HG03442 (cell line): Measurements from ENCODE around the gene UST.
"Not testable (repeated sequence)": the region's sequence is repeated elsewhere in the genome, so short reads cannot be mapped to it uniquely, and the experiment has no call there.

ENCODE experiments used
- ATAC-seq: cut with Tn5 transposase; IDR thresholded peaks from one replicate; pipeline ENCODE4 v1.9.1; 2021; ENCODE audit warnings: mild to moderate bottlenecking, moderate library complexity; ENCODE audit not compliant: unreplicated experiment

UST gene

DNA sequence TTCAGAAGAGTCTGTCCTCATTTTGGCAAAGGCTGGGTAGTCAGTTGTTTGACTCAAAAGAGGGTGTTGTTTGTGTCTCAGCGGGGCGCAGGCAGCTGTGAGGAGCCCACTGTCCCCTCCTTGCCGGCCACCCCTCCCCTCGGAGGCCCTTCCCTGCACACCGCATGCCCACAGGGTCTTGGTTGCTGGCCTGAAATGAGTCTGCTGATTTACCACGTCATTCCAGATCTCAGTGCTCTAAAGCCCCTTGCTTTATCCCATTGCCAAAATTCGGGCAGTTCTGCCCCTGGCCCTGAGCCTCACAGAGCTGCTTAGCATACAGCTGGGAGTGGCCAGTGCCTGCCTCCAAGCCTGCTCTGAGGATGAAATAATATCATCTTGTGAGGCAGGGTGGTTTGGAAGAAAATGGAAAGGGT, 220.7 kb downstream of the UST start:
- no peak for ATAC-seq

DNA sequence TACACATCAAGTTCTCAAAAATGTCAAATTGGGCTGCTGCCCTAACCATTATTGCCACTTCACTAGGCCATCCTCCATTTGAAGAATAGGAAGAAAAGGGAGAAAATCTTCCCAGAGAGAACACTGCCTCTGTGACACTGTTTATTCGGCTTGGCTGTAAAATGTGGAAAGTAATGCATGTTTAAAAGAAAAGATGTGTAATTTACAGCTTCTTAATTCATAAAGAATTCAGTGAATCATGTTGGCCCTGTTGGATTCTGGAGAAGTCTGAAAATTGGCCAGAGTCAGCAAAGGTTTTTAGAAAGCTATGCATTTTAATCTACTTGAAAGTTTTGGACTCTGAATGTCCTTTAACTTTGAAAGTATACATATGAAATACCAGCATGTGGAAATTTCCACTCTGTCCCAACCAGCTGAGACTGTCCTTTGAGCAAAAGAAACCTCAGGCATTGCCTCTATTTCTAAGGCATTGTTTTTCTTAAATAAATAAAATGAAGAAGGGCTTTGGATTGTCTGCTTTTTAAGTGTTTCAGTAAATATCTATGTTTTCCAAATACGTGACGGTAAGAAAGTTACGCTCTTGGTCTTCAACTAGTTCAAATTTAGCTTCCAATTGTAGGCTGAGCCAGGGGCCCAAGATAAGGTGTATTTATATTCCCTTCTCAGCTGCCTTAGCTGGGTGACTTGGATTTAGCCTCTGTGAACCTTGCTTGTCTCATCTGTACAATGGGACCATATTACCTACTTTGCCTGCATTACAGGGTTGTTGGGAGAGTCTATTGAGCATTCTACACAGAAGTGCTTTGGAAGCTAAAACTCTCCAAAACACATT, 222.2 kb downstream of the UST start:
- no peak for ATAC-seq

DNA sequence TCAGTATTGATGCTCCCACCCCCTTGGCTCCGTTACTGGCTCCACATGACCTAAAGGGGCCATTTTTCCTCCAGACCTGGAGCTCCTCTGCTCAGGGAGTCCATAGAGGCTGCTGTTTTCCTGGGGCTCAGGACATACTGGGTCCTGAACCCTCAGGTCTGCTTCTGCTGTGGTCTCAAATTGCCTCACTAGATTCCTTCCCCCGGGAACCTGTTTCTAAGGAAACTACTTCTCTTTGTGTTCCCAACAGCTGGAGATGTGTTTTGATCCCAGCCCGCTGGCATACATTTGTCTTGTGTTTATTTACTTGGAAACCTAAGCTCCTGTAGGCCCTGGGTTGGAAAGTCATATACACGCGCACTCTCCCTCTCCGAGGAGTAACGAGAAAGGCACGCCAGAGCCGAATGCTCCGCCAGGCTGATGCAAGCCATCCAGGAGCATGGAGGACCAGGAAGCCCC, 222.8 kb downstream of the UST start:
- ATAC-seq, result no peak

DNA sequence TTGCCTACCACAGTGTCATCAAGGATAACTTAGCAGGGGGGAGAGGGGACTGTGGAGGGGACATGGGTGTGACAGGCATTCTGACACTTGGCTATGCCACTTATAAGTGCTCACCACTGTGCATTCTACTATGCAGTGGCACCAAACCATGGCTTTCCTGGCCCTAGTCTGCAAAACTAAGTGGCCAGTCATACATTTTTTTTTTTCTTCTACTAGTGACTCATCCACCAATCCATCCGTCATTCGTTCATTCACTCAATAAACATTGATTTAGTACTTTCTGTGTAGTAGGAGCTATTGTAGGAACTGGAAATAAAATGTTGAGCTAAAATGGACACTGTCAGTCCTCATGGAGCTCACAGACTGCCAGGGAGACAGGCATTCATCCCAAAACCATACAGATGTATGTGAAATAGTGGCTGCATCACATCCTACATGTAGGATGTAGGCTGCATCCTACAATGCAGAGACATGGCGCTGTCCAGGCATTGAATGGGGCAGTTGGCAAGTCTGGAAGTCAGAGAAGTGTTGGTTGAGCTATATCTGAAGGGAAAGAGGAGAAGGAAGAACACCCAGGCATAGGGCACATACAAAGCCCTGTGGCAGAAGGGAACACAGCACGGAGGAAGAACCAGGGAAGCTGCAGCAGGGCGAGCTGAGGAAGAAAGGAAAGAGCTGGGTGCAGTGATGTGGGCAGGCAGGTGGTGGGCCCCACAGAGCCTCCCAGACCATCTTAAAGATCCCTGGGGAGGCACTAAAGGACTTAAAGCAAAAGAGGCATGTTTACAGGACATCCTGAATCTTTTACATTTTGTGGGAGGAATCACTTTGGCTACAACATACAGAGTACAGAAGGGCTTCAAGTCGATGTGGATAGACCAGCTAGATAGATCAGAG, 224.4 kb downstream of the UST start:
- ATAC-seq, result no peak

DNA sequence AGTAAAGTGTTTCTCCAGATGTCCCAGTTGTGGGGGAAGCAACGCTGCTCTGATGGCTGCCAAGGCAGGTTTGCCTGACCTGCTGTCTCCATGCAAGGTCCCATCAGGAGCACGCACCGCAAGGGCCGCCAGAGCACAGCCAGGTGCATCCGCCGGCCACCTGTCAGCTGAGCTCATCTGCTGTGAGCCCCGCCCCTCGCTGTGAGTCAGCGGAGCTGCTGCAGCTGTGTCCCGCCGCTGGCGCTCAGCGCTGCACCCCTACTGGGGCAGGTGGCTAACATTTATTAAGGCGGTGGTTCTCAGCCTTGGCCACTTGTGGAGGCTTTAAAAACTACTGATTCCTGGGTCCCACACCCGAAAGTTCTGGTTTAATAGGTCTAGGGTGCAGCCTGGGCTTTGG, 225.7 kb downstream of the UST start:
- no peak for ATAC-seq

GRCh38 chr6:148973538-148974208, 226.8 kb downstream of the UST start:
- ATAC-seq, result no peak

- ATAC-seq, result no peak
Observed at GRCh38 chr6:148974351-148974750, 227.5 kb downstream of the UST start.

GRCh38 chr6:148978298-148978697, 231.5 kb downstream of the UST start:
- not testable (repeated sequence) for ATAC-seq

GRCh38 chr6:148979014-148979901, 232.4 kb downstream of the UST start:
- no peak for ATAC-seq

GRCh38 chr6:148980234-148980633, 233.4 kb downstream of the UST start:
- no peak for ATAC-seq

- ATAC-seq, result no peak
Observed at GRCh38 chr6:148981515-148981914, 234.7 kb downstream of the UST start.

GRCh38 chr6:148983101-148983761, 236.4 kb downstream of the UST start:
- no peak for ATAC-seq

DNA sequence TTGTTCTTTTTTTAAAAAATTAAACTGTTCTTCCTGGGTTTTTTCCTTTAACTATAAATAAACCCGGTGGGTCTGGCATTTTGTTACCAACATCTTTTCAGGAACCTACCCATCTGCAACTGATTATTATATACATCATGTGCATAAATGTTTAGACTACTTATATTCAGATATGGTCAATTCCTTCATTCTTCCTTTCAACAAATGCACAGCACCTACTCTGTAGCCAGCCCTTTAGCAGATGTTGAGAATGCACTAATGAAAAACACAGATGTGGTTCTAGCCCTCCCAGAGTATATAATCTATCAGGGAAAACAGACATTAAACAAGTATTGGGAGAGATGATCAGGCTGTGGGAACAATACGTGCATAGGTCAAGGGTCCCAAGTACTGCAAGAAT, 237.1 kb downstream of the UST start:
- ATAC-seq, result no peak

- ATAC-seq, result no peak
Observed at GRCh38 chr6:148984531-148985056, 237.8 kb downstream of the UST start.

- no peak for ATAC-seq
Observed at GRCh38 chr6:148985499-148985898, 238.7 kb downstream of the UST start.

- no peak for ATAC-seq
Observed at GRCh38 chr6:148986608-148987007, 239.8 kb downstream of the UST start.

GRCh38 chr6:148987982-148988381, 241.2 kb downstream of the UST start:
- no peak for ATAC-seq

GRCh38 chr6:148989585-148989984, 242.8 kb downstream of the UST start:
- ATAC-seq, result no peak

- no peak for ATAC-seq
Observed at GRCh38 chr6:148990403-148990802, 243.6 kb downstream of the UST start.
